ENCODE measurements around the gene PIK3R5. TPM values are rescaled to one million over a fixed set of nuclear protein-coding genes. Genes with fewer than 3 reads are reported as not detected.
A peak's percentile ranks its signal among the peaks of the same experiment; 100 is the strongest.

PIK3R5 gene
- total and polyA plus RNA-seq, 8 donors, result 0.90 to 29.8 (median 5.1) TPM; not detected in 1

GRCh38 chr17:8896641-8897635, 68.6 kb downstream of the PIK3R5 start:
- no peaks in the 10 kb centered on the region for H3K36me3 ChIP-seq
- no peak overlapping the region for H3K27ac ChIP-seq
- 73 to 83% (median 78%) methylated on average over 11 to 12 of the region's 12 CpGs for WGBS, 5 donors
- DNase-seq, result peak in 1 of 2 donors; percentile 11
- peaks cover 0 to 19% (median 0%) of the 10 kb centered on the region in 3 donors for H3K27me3 ChIP-seq
- H3K9me3 ChIP-seq, result no peaks in the 10 kb centered on the region
- no peak overlapping the region for H3K4me3 ChIP-seq
- TF ChIP-seq CTCF (IDR thresholded peaks at IDR 0.05), result no peak
- no peak for TF ChIP-seq POLR2AphosphoS5 (IDR thresholded peaks at IDR 0.05)
- no peak for TF ChIP-seq POLR2A (IDR thresholded peaks at IDR 0.05)
- TF ChIP-seq EP300 (IDR thresholded peaks at IDR 0.05), result no peak
- H3K4me1 ChIP-seq, result peaks cover 0 to 11% (median 7%) of the 10 kb centered on the region in 4 donors
- intact Hi-C loops (cut with DNase I; ENCODE audit: low total_unique reads), result no loop called here

- Histone ChIP-seq H3K27ac (no peak overlapping the region), H3K36me3 (no peaks in the 10 kb centered on the region), H3K4me1 (peaks cover 0 to 11% (median 7%) of the 10 kb centered on the region in 4 donors), H3K4me3 (no peak overlapping the region), H3K27me3 (peaks cover 0 to 13% (median 0%) of the 10 kb centered on the region in 3 donors), H3K9me3 (no peaks in the 10 kb centered on the region)
- DNase-seq, result no peak
- TF ChIP-seq EP300 (IDR thresholded peaks at IDR 0.05), result no peak
- WGBS, 5 donors, result 73 to 87% (median 86%) methylated on average over 3 of the region's 3 CpGs
- intact Hi-C loops (cut with DNase I; ENCODE audit: low total_unique reads), result no loop called here
Measured at GRCh38 chr17:8896087-8896486, 69.4 kb downstream of the PIK3R5 start.

- Histone ChIP-seq H3K9me3 (no peaks in the 10 kb centered on the region), H3K27ac (no peak overlapping the region), H3K4me1 (peaks cover 0 to 11% (median 7%) of the 10 kb centered on the region in 4 donors), H3K4me3 (no peak overlapping the region), H3K36me3 (peaks cover 0 to 11% (median under 1%) of the 10 kb centered on the region in 4 donors), H3K27me3 (peaks cover 0 to 11% (median 0%) of the 10 kb centered on the region in 3 donors)
- DNase-seq, result peak; percentile 70 to 91
- intact Hi-C loops (cut with DNase I; ENCODE audit: low total_unique reads), result no loop called here
- 41 to 46% (median 42%) methylated on average over 24 of the region's 24 CpGs for WGBS, 5 donors
- no peak for TF ChIP-seq POLR2A (IDR thresholded peaks at IDR 0.05)
- TF ChIP-seq CTCF (IDR thresholded peaks at IDR 0.05), result peak in 5 of 7 experiments; percentile 58 to 84 (median 75)
- no peak for TF ChIP-seq EP300 (IDR thresholded peaks at IDR 0.05)
Measured at GRCh38 chr17:8894673-8895578, 70.6 kb downstream of the PIK3R5 start.

GRCh38 chr17:8894202-8894671, 71.3 kb downstream of the PIK3R5 start:
- Histone ChIP-seq H3K4me3 (no peak overlapping the region), H3K27ac (no peak overlapping the region), H3K4me1 (peaks cover 0 to 11% (median 5%) of the 10 kb centered on the region in 4 donors), H3K9me3 (no peaks in the 10 kb centered on the region), H3K27me3 (peaks cover 0 to 11% (median 0%) of the 10 kb centered on the region in 3 donors), H3K36me3 (peaks cover 0 to 18% (median 2%) of the 10 kb centered on the region in 4 donors)
- intact Hi-C loops (cut with DNase I; ENCODE audit: low total_unique reads), result no loop called here
- DNase-seq, result peak in 1 of 2 donors; percentile 23
- WGBS, 5 donors, result 70 to 79% (median 74%) methylated on average over 17 of the region's 17 CpGs
- no peak for TF ChIP-seq POLR2A (IDR thresholded peaks at IDR 0.05)
- no peak for TF ChIP-seq EP300 (IDR thresholded peaks at IDR 0.05)
- TF ChIP-seq CTCF (IDR thresholded peaks at IDR 0.05), result no peak
- TF ChIP-seq POLR2AphosphoS5 (IDR thresholded peaks at IDR 0.05), result no peak

All from stomach (tissue), 9 donors.